Esophagus squamous epithelium (tissue), 5 donors: ENCODE data around the gene IMMP2L. TPM values are rescaled to one million over a fixed set of nuclear protein-coding genes. Genes with fewer than 3 reads are reported as not detected.

Source experiments
- DNase-seq: peaks from one replicate; lab custom pipeline; 2025; lab: John Stamatoyannopoulos, UW
- H3K27ac ChIP-seq, 4 donors: fragments of 200-600 bp; sonication (generic); one replicate each; pipeline ENCODE4 v1.5.1; 2016 to 2019; ENCODE audit warnings: mild to moderate bottlenecking in 1 of 4
- H3K27me3 ChIP-seq, 4 donors: fragments of 200-600 bp; sonication (generic); 1 replicate in 3 of 4; 2 replicates in 1 of 4; pipeline versions ENCODE4 v1.5.1 to v1.6.0; 2017 to 2021; ENCODE audit warnings: antibody characterized with exemption in 1 of 4
- H3K36me3 ChIP-seq, 3 donors: fragments of 200-600 bp; sonication (generic); one replicate each; pipeline ENCODE4 v1.5.1; 2016 to 2019
- H3K4me1 ChIP-seq, 3 donors: fragments of 200-600 bp; sonication (generic); one replicate each; pipeline ENCODE4 v1.5.1; 2017 to 2019
- H3K4me3 ChIP-seq, 4 donors: fragments of 200-600 bp; sonication (generic); 1 replicate in 3 of 4; 2 replicates in 1 of 4; pipeline ENCODE4 v1.5.1; 2016 to 2019; ENCODE audit warnings: mild to moderate bottlenecking in 2 of 4, moderate library complexity in 1 of 4
- H3K9me3 ChIP-seq, 3 donors: fragments of 200-600 bp; sonication (generic); one replicate each; pipeline ENCODE4 v1.5.1; 2016 to 2019
- POLR2A ChIP-seq, 4 donors: fragments of 450-650 bp; IDR thresholded peaks; one replicate each; pipeline ENCODE4 v1.6.1; 2017; ENCODE audit warnings: antibody characterized with exemption in 4 of 4, mild to moderate bottlenecking in 4 of 4, moderate library complexity in 3 of 4
- WGBS, 2 donors: methylation state at CpG; one replicate each; pipeline ENCODE4 v1.1.5; 2018; 5-methylcytosine and 5-hydroxymethylcytosine counted together
- intact Hi-C: fragments of 100-400 bp; cut with DNase I; formaldehyde crosslinking; loops from one replicate; pipeline ENCODE4 v1.15.0; 2022
- total RNA-seq, 4 donors: library from RNA; depleted of rRNA; stranded (reverse); fragments of >200 nt; gene quantifications; one replicate each; pipeline ENCODE4 v1.1.0, GENCODE V29; 2016
- TF ChIP-seq, protein P1 (sequence below), 6 experiments: fragments of 450-650 bp in 4 of 6; fragments of 200-600 bp in 2 of 6; sonication (generic) in 2 of 6; IDR thresholded peaks; one replicate each; pipeline ENCODE4 v1.5.1; 2016 to 2019; ENCODE audit warnings: antibody characterized with exemption in 6 of 6, mild to moderate bottlenecking in 4 of 6, moderate library complexity in 4 of 6
- donor health status: DM: yes; HTN: yes; CAD: no.

The IMMP2L gene
- total RNA-seq, 4 donors from 2014 or later: 1.6 to 21.7 (median 5.4) TPM

DNA sequence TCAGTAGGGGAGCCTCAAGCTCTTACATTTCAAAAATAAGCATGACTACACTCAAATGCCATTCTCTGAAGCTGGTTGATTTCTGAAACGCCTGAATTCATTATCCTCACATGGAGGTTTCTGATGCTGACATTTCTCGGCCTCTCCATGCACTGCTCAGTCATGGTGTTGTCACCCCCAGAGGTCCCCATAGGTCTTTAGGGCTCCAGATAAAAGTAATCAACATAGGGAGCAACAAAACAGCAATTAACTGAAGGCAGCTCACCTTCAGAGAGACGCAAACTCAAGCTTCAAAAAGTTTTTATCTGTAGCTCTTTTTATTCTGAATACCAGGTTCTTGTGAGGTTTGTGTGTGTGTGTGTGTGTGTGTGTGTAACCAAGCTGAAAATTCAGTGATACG is 694.5 kb downstream of the IMMP2L start:
- H3K36me3 ChIP-seq: no peaks in the 10 kb centered on the region
- no peak overlapping the region for H3K27ac ChIP-seq
- no peaks in the 10 kb centered on the region for H3K27me3 ChIP-seq
- DNase-seq: no peak
- H3K9me3 ChIP-seq: no peaks in the 10 kb centered on the region
- H3K4me1 ChIP-seq: peaks cover 0 to 4% (median 0%) of the 10 kb centered on the region in 3 donors
- no peak for TF ChIP-seq POLR2A (IDR thresholded peaks at IDR 0.05)
- TF ChIP-seq, protein P1, sequence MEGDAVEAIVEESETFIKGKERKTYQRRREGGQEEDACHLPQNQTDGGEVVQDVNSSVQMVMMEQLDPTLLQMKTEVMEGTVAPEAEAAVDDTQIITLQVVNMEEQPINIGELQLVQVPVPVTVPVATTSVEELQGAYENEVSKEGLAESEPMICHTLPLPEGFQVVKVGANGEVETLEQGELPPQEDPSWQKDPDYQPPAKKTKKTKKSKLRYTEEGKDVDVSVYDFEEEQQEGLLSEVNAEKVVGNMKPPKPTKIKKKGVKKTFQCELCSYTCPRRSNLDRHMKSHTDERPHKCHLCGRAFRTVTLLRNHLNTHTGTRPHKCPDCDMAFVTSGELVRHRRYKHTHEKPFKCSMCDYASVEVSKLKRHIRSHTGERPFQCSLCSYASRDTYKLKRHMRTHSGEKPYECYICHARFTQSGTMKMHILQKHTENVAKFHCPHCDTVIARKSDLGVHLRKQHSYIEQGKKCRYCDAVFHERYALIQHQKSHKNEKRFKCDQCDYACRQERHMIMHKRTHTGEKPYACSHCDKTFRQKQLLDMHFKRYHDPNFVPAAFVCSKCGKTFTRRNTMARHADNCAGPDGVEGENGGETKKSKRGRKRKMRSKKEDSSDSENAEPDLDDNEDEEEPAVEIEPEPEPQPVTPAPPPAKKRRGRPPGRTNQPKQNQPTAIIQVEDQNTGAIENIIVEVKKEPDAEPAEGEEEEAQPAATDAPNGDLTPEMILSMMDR (IDR thresholded peaks at IDR 0.05): no peak
- intact Hi-C loops: no loop called here
- 85 to 92% methylated on average over 4 of the region's 4 CpGs for WGBS, 2 donors
- no peak overlapping the region for H3K4me3 ChIP-seq

DNA sequence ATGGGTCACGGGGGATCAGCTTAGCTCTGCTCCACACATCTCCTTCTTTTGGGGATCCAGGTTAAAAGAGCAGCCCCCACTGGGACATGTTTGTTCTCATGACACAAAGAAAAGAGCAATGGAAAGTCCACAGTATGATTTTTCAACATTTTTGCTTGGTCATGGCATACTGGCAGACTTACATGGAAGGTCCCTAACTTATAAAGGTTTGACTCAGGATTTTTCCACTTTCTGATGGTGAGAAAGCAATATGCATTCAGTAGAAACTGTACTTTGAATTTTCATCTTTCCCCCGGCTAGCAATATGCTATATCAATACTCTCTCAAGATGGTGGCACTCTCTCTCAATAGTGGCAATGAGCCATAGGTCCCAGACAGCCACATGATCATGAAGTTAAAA is 699.0 kb downstream of the IMMP2L start:
- H3K4me1 ChIP-seq: peaks cover 0 to 1% (median 0%) of the 10 kb centered on the region in 3 donors
- H3K27ac ChIP-seq: no peak overlapping the region
- H3K9me3 ChIP-seq: no peaks in the 10 kb centered on the region
- no peaks in the 10 kb centered on the region for H3K36me3 ChIP-seq
- TF ChIP-seq, protein P1 (IDR thresholded peaks at IDR 0.05): no peak
- no peak for TF ChIP-seq POLR2A (IDR thresholded peaks at IDR 0.05)
- intact Hi-C loops: no loop called here
- DNase-seq: no peak
- H3K27me3 ChIP-seq: no peaks in the 10 kb centered on the region
- H3K4me3 ChIP-seq: no peak overlapping the region
- 90 to 95% methylated on average over 1 to 2 of the region's 2 CpGs for WGBS, 2 donors

DNA sequence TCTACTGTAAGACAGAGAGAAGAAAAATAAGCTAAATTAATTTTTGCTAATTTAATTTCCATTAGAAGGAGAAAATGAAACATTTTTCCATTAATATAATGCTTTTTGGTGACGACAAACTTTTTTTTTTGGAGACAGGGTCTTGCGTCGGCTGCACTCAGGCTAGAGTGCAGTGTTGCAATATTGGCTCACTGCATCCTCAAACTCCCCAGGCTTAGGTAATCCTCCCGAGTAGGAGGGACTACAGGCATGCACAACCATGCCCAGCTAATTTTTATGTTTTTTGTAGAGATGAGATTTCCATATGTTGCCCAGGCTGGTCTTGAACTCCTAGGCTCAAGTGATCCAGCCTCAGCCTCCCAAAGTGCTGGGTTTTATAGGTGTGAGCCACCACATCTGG is 701.1 kb downstream of the IMMP2L start:
- WGBS, 2 donors: 85 to 90% methylated on average over 4 of the region's 4 CpGs

DNA sequence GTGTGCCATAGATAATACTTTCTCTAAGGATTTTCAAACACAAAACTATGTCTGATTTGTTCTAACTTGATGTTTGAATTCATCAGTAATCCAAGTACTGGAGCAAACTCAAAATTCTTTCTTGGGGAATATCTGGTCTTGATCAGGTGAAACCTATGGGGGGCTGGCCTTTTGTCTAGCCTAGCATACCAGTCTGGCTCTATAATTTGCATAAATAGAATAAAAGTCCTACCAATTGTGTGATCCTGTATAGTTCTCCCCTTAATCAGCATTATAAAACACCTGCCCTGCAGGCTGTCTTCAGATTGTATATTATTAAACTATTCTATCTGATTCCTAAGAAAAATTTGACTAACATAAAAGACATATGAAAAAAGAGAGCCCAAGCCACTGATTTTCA is 705.2 kb downstream of the IMMP2L start:
- Histone ChIP-seq H3K27me3 (no peaks in the 10 kb centered on the region), H3K27ac (no peak overlapping the region), H3K36me3 (no peaks in the 10 kb centered on the region), H3K4me1 (no peaks in the 10 kb centered on the region), H3K4me3 (no peak overlapping the region), H3K9me3 (no peaks in the 10 kb centered on the region)
- DNase-seq: no peak
- intact Hi-C loops: no loop called here
- no peak for TF ChIP-seq POLR2A (IDR thresholded peaks at IDR 0.05)
- TF ChIP-seq, protein P1 (IDR thresholded peaks at IDR 0.05): no peak

More for the DNA sequence above, 701.1 kb downstream of the IMMP2L start:
- Histone ChIP-seq H3K27ac (no peak overlapping the region), H3K27me3 (no peaks in the 10 kb centered on the region), H3K36me3 (no peaks in the 10 kb centered on the region), H3K4me1 (no peaks in the 10 kb centered on the region), H3K9me3 (no peaks in the 10 kb centered on the region), H3K4me3 (no peak overlapping the region)
- no peak for TF ChIP-seq POLR2A (IDR thresholded peaks at IDR 0.05)
- TF ChIP-seq, protein P1 (IDR thresholded peaks at IDR 0.05): no peak
- DNase-seq: no peak
- intact Hi-C loops: no loop called here

DNA sequence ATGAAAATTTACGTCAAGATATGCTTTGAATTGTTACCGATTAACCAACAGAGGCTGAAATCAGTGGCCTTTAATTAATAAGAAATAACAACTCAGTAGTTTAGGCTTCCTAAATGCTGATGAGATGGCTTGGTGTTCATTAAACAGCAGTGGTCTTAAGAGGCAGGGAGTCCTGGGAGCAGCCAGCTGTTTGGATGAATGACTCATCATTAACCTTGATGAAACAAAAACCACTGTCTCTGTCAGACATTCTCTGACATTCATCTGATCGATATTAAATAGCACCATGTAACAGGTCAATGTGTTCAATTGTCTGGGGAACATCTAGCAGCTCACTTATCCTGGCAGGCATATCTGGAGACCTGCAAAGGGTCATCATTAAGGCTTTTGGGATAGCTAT is 705.6 kb downstream of the IMMP2L start:
- 72 to 76% methylated on average over 3 of the region's 3 CpGs for WGBS, 2 donors

More for the DNA sequence above, 705.6 kb downstream of the IMMP2L start:
- no peaks in the 10 kb centered on the region for H3K9me3 ChIP-seq
- no peak for TF ChIP-seq POLR2A (IDR thresholded peaks at IDR 0.05)
- TF ChIP-seq, protein P1 (IDR thresholded peaks at IDR 0.05): no peak
- no peak overlapping the region for H3K4me3 ChIP-seq
- DNase-seq: no peak
- H3K27ac ChIP-seq: no peak overlapping the region
- intact Hi-C loops: no loop called here
- H3K4me1 ChIP-seq: no peaks in the 10 kb centered on the region
- H3K36me3 ChIP-seq: no peaks in the 10 kb centered on the region
- no peaks in the 10 kb centered on the region for H3K27me3 ChIP-seq
